Measurements from ENCODE around the gene LEMD3.
"Not testable (repeated sequence)": the region's sequence is repeated elsewhere in the genome, so short reads cannot be mapped to it uniquely, and the experiment has no call there.

LEMD3 gene

DNA sequence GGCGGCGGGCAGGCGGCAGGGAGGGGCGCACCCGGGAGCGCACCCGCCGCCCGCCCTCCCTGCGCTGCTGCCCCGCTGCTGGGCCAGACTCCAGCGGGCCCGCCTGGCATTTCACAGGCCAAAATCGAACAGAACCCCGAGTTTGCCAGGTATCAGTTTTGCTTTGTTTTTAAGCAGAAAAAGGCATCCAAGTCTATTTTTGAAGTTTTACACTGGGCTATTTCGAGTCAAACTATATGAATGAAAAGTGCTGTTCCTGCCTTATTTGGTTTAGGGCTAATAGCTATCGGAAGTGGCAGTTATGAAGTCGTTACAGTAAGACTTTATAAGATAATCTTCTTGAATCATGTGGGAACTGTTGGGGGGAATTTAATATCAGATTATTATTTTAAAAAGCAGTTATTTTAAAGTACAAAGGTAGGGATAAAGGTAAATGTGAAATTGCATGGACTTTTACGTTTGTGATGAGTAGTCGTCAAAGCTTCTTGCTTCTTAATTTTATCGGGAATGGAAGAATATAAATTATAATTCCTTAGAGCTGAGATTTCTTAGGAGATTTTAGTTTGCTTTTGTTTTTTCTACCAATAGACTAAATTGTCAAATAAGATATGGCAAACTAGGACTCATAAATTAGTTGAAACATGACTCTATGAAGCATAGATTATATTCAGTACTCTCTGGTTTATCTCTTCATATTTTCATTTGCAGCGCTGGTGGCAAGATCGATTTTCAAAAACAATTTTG lies 110.2 kb downstream of the LEMD3 start:
- DNase-seq = no peak

DNA sequence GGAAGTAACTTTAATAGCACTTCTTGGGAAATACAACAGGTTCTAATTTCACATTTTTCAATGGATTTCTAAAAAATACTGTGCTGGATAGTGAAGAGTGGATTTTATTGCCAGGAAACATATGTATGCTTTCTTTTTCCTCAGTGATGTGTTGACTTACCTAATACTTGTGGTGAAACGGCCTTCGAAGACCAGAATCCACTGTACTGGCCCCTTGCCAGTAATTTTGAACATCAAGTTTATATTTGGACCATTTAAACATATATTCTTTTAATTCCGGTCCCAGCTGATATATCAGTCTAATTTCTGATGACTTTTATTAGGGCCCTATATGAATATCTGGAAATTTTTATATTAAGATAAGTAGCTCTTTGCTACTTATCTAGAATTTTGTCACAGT lies 110.9 kb downstream of the LEMD3 start:
- no peak for DNase-seq

GRCh38 chr12:65282840-65283239 lies 113.5 kb downstream of the LEMD3 start:
- DNase-seq = no peak

- not testable (repeated sequence) for DNase-seq
Observed at GRCh38 chr12:65285532-65285931, 116.1 kb downstream of the LEMD3 start.

DNA sequence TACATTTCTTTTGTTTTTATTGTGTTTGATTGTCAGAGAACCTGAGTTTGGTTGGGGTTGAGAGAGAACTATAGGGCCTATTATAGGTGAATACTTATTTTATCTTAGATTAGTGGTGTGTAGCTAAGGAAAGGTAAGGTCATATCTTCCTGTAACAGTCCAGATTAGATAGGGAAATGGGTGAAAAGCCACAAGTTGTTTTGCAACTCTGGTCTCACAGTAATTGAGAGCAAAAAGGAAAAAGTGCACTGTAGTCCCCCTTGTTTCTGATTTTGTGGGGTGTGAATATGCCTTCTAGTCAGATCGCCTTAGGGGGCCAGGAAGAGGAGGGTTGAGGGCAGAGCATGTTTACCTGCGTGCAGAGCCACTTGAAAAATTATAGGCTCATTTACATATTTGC lies 118.0 kb downstream of the LEMD3 start:
- DNase-seq = no peak

- no peak for DNase-seq
Observed at GRCh38 chr12:65292241-65292640, 122.9 kb downstream of the LEMD3 start.

DNA sequence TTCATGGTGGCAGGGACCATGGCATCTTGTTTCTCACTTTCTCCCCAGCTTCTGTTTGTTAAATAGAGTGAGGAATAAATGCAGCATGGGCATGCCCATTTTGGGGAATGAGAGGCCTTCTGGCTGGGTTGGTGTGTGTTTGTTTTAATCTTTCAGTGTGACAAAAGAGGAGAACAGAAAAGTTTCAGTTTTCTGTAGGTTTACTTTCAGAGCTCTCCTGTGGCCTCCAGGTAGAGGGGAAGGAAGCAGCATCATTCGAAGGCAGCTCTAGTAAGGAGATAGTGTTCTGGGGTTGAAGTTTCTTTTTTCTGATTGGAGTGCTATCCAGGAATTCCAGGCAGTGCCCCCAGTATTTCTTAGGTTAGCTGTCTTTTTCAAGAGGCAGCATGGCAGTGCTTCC lies 124.4 kb downstream of the LEMD3 start:
- no peak for DNase-seq

DNA sequence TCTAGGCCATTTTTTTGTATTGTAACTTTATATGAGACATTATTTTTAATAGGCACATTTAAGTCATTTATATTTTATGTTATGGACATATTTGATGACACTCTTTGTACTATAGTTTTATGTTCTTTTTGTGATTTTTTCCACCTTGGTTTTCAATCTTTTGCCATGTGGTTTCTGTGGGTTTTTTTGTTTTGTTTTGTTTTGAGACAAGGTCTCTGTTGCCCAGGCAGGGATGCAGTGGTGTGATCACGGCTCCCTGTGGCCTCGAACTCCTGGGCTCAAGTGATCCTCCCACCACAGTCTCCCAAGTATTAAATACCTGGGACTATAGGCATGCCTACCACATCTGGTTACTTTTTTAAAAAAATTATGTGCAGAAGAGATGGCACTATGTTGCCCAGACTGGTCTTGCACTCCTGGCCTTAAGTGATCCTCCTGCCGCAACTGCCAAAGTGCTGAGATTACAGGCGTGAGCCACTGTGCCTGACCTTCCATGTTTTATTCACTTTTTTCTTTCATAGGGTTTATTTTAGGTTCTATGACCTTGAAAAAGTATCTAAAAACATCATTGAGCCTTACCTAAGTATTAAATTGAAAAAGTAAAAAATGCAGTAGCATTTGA lies 125.4 kb downstream of the LEMD3 start:
- DNase-seq = no peak

DNA sequence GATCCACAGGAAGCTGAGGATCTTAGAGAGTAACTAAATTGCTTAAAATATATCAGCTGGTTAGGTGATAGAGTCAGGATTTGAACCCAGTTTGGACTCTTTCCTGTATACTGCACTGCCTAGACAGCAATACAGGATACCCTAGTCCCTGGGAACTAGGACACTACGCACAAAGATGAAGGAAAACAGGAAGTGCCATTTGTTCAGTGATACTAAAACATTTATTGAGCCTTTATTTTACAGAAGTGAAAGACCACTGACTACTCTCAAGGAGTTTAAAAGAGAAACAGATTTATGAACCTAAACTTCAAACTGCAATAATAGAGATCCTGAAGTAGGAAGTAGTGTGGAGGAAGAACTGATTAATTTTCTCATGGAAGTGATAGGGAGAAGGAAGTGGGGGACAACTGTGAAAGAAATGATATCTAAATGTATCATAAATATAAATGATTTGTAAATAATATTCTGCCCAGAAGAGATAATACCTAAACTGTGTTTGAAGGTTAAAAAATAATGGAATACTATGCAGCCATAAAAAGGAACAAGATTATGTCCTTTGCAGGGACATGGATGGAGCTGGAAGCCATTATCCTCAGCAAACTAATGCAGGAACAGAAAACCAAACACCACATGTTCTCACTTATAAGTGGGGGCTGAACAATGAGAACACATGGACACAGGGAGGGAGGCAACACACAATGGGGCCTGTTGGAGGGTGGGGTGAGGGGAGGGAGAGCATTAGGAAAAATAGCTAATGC lies 127.3 kb downstream of the LEMD3 start:
- DNase-seq = no peak
